NCI-H82 treated with DMSO at 0.1 percent for 48 hours (cell line): ENCODE results near the gene CDK13.
"Not testable (repeated sequence)": the region's sequence is repeated elsewhere in the genome, so short reads cannot be mapped to it uniquely, and the experiment has no call there.

Experiments
- DNase-seq: peaks from one replicate; lab custom pipeline; 2025; ENCODE audit not compliant: unreplicated experiment; lab: John Stamatoyannopoulos, UW

Gene CDK13

DNA sequence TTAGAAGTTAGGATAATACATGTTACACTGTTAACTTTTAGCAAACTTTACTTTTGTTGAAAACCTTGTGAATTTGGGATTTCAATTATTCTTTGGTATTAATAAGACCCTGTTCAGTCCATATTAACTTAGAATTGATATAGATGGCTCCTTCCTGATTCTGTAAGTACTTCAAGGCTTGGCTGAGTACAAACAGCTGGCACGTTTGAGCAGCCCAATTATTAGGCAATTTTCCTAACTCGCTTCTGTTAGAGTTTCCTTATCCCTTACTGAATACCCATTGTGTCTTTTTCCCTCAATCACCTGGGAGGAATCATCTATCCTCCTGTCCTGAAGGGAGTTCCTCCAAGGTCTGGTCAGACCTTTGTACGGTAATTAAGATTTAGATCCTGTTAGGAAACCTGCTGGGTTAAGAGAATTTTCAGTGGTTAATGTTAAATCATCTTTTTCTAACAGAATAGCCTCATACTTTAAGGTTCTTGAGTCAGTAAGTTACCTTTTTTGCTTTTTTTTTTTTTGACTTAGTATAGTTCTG is 195.6 kb downstream of the CDK13 start:
- DNase-seq = not testable (repeated sequence)

DNA sequence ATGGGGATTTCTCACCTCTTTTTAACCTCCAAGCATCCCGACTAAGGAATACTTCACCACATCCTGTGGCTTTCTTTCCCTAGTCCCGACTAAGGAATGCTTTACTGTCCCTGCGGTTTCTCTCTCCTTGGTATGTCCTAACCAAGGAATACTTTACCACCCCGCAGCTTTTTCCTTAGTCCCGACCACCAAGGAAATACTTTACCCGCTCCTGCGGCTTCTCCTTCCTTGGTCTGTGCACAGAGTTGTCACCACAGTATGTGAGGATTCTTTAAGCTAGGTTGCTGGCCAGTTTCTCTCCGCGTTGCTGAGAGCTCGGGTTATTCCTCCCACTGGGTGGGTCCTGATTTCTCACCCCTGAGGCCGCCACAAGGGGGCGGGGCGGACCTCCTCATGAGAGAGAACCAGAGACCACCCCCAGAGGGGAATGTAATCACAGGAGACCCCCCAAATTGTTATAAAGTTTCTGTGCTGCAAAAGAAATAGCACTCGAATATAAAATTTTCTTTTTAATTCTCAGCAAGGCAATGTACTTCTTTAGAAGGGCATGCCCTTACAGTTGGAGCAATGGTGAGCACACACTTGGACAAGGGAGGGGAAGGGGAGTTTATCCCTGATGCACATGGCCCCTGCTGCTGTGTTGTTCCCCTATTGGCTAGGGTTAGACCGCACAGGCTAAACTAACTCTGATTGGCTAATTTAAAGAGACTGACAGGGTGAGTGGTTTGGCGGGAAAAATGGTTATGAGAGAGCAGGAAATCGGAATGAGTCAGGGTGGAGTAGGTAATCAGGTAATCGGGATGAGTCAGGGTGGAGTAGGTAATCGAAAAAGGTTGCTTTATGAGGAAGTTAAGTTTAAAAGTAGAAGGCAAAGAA is 197.6 kb downstream of the CDK13 start:
- DNase-seq = no peak

DNA sequence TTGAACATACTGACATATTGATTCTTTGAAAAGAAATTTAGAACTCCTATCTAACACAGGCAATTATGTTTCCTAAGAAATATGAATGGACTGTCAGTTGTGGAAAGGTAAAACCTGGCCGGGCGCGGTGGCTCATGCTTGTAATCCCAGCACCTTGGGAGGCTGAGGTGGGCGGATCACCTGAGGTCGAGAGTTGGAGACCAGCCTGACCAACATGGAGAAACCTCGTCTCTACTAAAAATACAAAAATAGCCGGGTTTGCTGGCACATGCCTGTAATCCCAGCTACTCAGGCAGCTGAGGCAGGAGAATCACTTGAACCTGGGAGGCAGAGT is 198.2 kb downstream of the CDK13 start:
- DNase-seq = not testable (repeated sequence)

DNA sequence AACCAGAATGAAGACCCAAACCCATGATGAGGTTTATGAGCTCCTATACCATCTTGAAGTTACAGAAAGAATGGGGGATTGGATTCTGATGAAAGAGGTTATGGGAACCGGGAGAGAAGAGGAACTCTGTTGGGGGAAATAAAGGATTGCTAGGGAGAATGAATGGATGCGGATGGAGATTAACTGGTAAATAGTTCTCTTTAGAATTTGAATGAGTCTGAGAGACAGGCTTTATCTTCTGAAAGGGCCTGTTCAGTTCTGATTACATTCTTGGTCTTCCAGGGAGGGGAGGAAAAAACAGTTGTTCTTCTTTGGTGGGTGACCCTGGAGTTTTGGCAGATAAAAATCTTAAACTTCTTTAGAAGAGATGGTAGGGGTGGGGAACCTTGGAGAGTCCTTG is 198.6 kb downstream of the CDK13 start:
- DNase-seq = no peak
